Neural cell (in vitro differentiated cells): Measurements from ENCODE around the gene NFKBIL1. TPM values are rescaled to one million over a fixed set of nuclear protein-coding genes. Genes with fewer than 3 reads are reported as not detected.

Source experiments
- H2AFZ ChIP-seq: fragments of 200-600, 300-800 bp; sonication (generic), shearing (Covaris generic); 2 replicates; pipeline ENCODE4 v1.6.0; 2014; ENCODE audit warnings: low read depth, mild to moderate bottlenecking, antibody characterized with exemption, low read length, moderate library complexity
- H3F3A ChIP-seq: fragments of 200-600 bp; shearing (Covaris generic); 2 replicates; pipeline ENCODE4 v1.6.1; 2016; ENCODE audit warnings: mild to moderate bottlenecking, moderate library complexity, mixed read lengths, antibody characterized with exemption, low read length; ENCODE audit not compliant: insufficient read depth, poor library complexity, severe bottlenecking
- H3K27ac ChIP-seq: fragments of 200-600, 300-800 bp; sonication (generic), shearing (Covaris generic); 2 replicates; pipeline ENCODE4 v1.5.1; 2014; ENCODE audit warnings: mild to moderate bottlenecking, low read length, moderate library complexity
- H3K27me3 ChIP-seq: fragments of 300-800, 200-600 bp; sonication (generic), shearing (Covaris generic); 2 replicates; pipeline ENCODE4 v1.6.0; 2014; ENCODE audit warnings: mild to moderate bottlenecking, low read depth, low read length, moderate library complexity; ENCODE audit not compliant: insufficient read depth
- H3K36me3 ChIP-seq: fragments of 300-800, 200-600 bp; sonication (generic), shearing (Covaris generic); 2 replicates; pipeline ENCODE4 v1.5.1; 2014; ENCODE audit warnings: mild to moderate bottlenecking, antibody characterized with exemption, low read length, moderate library complexity; ENCODE audit not compliant: insufficient read depth
- H3K4me2 ChIP-seq: fragments of 300-800, 200-600 bp; sonication (generic), shearing (Covaris generic); 2 replicates; pipeline ENCODE4 v1.6.0; 2014; ENCODE audit warnings: mild to moderate bottlenecking, low read length
- H3K4me3 ChIP-seq: fragments of 300-800, 200-600 bp; sonication (generic), shearing (Covaris generic); 2 replicates; pipeline ENCODE4 v1.5.1; 2014; ENCODE audit warnings: mild to moderate bottlenecking, low read length, moderate library complexity
- H3K79me2 ChIP-seq: fragments of 200-600 bp; shearing (Covaris generic); replicated peaks from 2 replicates; pipeline ENCODE4 v1.6.0; 2014; ENCODE audit warnings: mild to moderate bottlenecking, low read length, moderate library complexity; ENCODE audit not compliant: insufficient read depth
- H3K9ac ChIP-seq: fragments of 300-800, 200-600 bp; sonication (generic), shearing (Covaris generic); 2 replicates; pipeline ENCODE4 v1.6.1; 2016; ENCODE audit warnings: mild to moderate bottlenecking, low read length, mixed read lengths
- H3K9me2 ChIP-seq: fragments of 200-600 bp; shearing (Covaris generic); 2 replicates; pipeline ENCODE4 v1.6.1; 2016; ENCODE audit warnings: mild to moderate bottlenecking, low read length, mixed read lengths; ENCODE audit not compliant: insufficient read depth
- H3K9me3 ChIP-seq: fragments of 200-600, 300-800 bp; sonication (generic), shearing (Covaris generic); 2 replicates; pipeline ENCODE4 v1.6.1; 2016; ENCODE audit warnings: mild to moderate bottlenecking, mixed run types, low read length, moderate library complexity, mixed read lengths
- H4K20me1 ChIP-seq: fragments of 200-600 bp; shearing (Covaris generic); 2 replicates; pipeline ENCODE4 v1.6.1; 2016; ENCODE audit warnings: mild to moderate bottlenecking, mixed run types; ENCODE audit not compliant: insufficient read depth
- CTCF ChIP-seq: fragments of 450-650 bp; IDR thresholded peaks from 2 replicates; pipeline ENCODE4 v1.5.1; 2014; ENCODE audit warnings: antibody characterized with exemption, mild to moderate bottlenecking, moderate library complexity; ENCODE audit not compliant: poor library complexity, severe bottlenecking
- EP300 ChIP-seq: fragments of 450-650 bp; conservative IDR thresholded peaks from 2 replicates; pipeline ENCODE4 v1.6.1; 2014; ENCODE audit warnings: antibody characterized with exemption, mild to moderate bottlenecking, moderate library complexity; ENCODE audit not compliant: poor library complexity, severe bottlenecking
- EZH2 ChIP-seq: fragments of 200-600, 300-800 bp; shearing (Covaris generic), sonication (generic); IDR thresholded peaks from 2 replicates; pipeline ENCODE4 v1.6.1; 2014; ENCODE audit warnings: antibody characterized with exemption, low read length, borderline replicate concordance, mild to moderate bottlenecking; ENCODE audit not compliant: insufficient read depth, poor library complexity, severe bottlenecking
- MXI1 ChIP-seq: fragments of 450-650 bp; conservative IDR thresholded peaks from 2 replicates; pipeline ENCODE4 v1.6.1; 2014; ENCODE audit warnings: antibody characterized with exemption, mild to moderate bottlenecking; ENCODE audit not compliant: poor library complexity, severe bottlenecking
- POLR2AphosphoS5 ChIP-seq: IDR thresholded peaks from 2 replicates; pipeline ENCODE4 v1.6.1; 2012
- RAD21 ChIP-seq: fragments of 450-650 bp; conservative IDR thresholded peaks from 2 replicates; pipeline ENCODE4 v1.6.1; 2014; ENCODE audit warnings: antibody characterized with exemption, mild to moderate bottlenecking, moderate library complexity
- REST ChIP-seq: IDR thresholded peaks from 2 replicates; pipeline ENCODE4 v1.6.1; 2012; ENCODE audit warnings: borderline replicate concordance
- SMC3 ChIP-seq: fragments of 450-650 bp; conservative IDR thresholded peaks from 2 replicates; pipeline ENCODE4 v1.6.1; 2014; ENCODE audit warnings: antibody characterized with exemption, mild to moderate bottlenecking, moderate library complexity; ENCODE audit not compliant: poor library complexity
- TAF1 ChIP-seq: IDR thresholded peaks from 2 replicates; pipeline ENCODE4 v1.6.1; 2012; ENCODE audit warnings: low read depth
- polyA plus RNA-seq: library from polyadenylated mRNA; depleted of rRNA; stranded (reverse); fragments of >200 nt; gene quantifications from 2 replicates; pipeline ENCODE4 v1.2.3, GENCODE V29; 2014

The NFKBIL1 gene
- polyA plus RNA-seq, 1 donor from 2014 or later, result 88.7 TPM

- Histone ChIP-seq H3K9me2 (no peaks in the 10 kb centered on the region), H3K4me3 (no peak overlapping the region), H4K20me1 (no peaks in the 10 kb centered on the region), H3K27ac (no peak overlapping the region), H3K27me3 (peaks cover 14% of the 10 kb centered on the region), H3K9me3 (no peaks in the 10 kb centered on the region), H3K9ac (no peak overlapping the region), H3F3A (no peaks in the 10 kb centered on the region), H3K36me3 (no peaks in the 10 kb centered on the region), H2AFZ (no peak overlapping the region), H3K79me2 (no peaks in the 10 kb centered on the region), H3K4me2 (no peak overlapping the region)
- TF ChIP-seq CTCF (no peak), REST (peak; percentile 22), RAD21 (no peak)
These were observed 31.0 kb downstream of the NFKBIL1 start for GRCh38 chr6:31578184-31579118.

GRCh38 chr6:31579119-31579505 lies 31.7 kb downstream of the NFKBIL1 start:
- Histone ChIP-seq H3K36me3 (no peaks in the 10 kb centered on the region), H3K9me3 (no peaks in the 10 kb centered on the region), H3K27me3 (peaks cover 14% of the 10 kb centered on the region), H3K9ac (no peak overlapping the region), H3F3A (no peaks in the 10 kb centered on the region), H3K27ac (no peak overlapping the region), H3K9me2 (no peaks in the 10 kb centered on the region), H3K4me3 (no peak overlapping the region), H4K20me1 (no peaks in the 10 kb centered on the region), H2AFZ (no peak overlapping the region), H3K79me2 (no peaks in the 10 kb centered on the region), H3K4me2 (no peak overlapping the region)
- no peak for TF ChIP-seq REST
- no peak for TF ChIP-seq SMC3
- no peak for TF ChIP-seq CTCF
- TF ChIP-seq RAD21, result no peak
- TF ChIP-seq EP300, result no peak
- no peak for TF ChIP-seq POLR2AphosphoS5
- no peak for TF ChIP-seq EZH2
- TF ChIP-seq TAF1, result no peak
- no peak for TF ChIP-seq MXI1
